Measurements from ENCODE around the gene DAAM2. TPM values are rescaled to one million over a fixed set of nuclear protein-coding genes. Genes with fewer than 3 reads are reported as not detected.

DAAM2 gene
- total and polyA plus RNA-seq, 2 donors (not counting 1 experiment from before 2014, with no cell fraction given) = 41.5 to 48.2 TPM

DNA sequence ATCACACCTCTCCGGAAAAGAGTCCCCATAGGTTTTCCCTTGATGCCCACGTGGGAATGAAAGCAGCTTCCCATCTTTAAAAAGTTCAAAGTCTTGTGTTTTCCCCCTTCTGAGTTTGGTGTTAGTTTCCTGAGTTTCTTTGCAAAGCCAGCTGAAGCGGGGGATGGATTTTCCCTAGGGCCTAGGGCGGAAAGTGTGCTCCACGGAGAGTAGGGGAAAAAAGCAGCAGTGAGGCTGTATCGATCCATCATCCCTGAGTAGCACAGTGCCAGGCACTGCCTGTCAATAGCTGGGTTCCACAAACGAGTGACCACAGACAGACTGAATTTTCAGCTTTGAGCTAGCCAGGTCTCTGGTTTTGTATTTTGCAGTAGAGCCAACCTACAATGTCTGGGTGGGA, 1.3 kb downstream of the DAAM2 start:
- peak overlapping the region; percentile 32 for H2AFZ ChIP-seq (ENCODE audit: low read length)
- no peaks in the 10 kb centered on the region for H4K20me1 ChIP-seq (ENCODE audit: control insufficient read depth, extremely low read depth, insufficient read depth, low read length)
- no peaks in the 10 kb centered on the region for H3K9me3 ChIP-seq (ENCODE audit: control insufficient read depth, insufficient read depth, low read depth, low read length)
- peak overlapping the region; percentile 66 to 88 (median 74) for H3K4me3 ChIP-seq (replicated peaks in 1 of 4; ENCODE audit: control extremely low read depth in 1 of 4, insufficient read depth in 1 of 4, low read depth in 3 of 4, low read length in 4 of 4)
- no peak overlapping the region for H3K27ac ChIP-seq (ENCODE audit: insufficient read depth, low read length)
- no peak for DNase-seq (ENCODE audit: low read depth in 2 of 2)
- no peaks in the 10 kb centered on the region for H3K36me3 ChIP-seq (ENCODE audit: control insufficient read depth, insufficient read depth, low read length)
- peaks cover 3% of the 10 kb centered on the region for H3K79me2 ChIP-seq (ENCODE audit: control insufficient read depth, insufficient read depth, low read length)
- H3K27me3 ChIP-seq (ENCODE audit: control insufficient read depth, insufficient read depth, low read length) = no peaks in the 10 kb centered on the region
- peak overlapping the region; percentile 99 for H3K4me2 ChIP-seq (ENCODE audit: extremely low read depth, insufficient read depth, low read length)
- TF ChIP-seq EZH2 (IDR thresholded peaks at IDR 0.05; ENCODE audit: low read length, missing control alignments) = no peak
- TF ChIP-seq, protein P1, sequence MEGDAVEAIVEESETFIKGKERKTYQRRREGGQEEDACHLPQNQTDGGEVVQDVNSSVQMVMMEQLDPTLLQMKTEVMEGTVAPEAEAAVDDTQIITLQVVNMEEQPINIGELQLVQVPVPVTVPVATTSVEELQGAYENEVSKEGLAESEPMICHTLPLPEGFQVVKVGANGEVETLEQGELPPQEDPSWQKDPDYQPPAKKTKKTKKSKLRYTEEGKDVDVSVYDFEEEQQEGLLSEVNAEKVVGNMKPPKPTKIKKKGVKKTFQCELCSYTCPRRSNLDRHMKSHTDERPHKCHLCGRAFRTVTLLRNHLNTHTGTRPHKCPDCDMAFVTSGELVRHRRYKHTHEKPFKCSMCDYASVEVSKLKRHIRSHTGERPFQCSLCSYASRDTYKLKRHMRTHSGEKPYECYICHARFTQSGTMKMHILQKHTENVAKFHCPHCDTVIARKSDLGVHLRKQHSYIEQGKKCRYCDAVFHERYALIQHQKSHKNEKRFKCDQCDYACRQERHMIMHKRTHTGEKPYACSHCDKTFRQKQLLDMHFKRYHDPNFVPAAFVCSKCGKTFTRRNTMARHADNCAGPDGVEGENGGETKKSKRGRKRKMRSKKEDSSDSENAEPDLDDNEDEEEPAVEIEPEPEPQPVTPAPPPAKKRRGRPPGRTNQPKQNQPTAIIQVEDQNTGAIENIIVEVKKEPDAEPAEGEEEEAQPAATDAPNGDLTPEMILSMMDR (conservative IDR thresholded peaks at IDR 0.05 in 1 of 2, IDR thresholded peaks at IDR 0.05 in 1 of 2; ENCODE audit: low read depth in 1 of 2, low read length in 2 of 2) = no peak
- no peak overlapping the region for H3K9ac ChIP-seq (ENCODE audit: insufficient read depth, low read length)
- peaks cover 19% of the 10 kb centered on the region for H3K4me1 ChIP-seq (ENCODE audit: control insufficient read depth, extremely low read depth, insufficient read depth, low read length)

DNA sequence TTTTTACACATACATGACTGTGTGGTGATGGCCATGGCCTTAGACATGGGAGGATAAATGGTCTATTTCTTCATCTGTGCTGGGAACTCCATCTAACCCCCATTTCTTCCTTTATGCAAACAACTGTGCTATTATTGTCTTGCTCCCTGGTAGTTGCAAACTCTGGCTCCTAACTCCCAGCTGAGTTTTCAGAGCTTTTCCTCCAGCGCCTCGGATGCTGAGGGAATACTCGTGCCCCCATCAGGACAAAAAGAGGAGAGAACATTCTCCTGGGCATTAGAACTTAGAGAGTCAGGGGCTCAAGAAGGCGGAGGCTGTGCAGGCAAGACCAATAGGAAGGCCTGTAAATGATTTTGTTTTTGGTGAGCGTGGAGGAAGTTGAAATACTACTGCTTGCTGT, 2.1 kb downstream of the DAAM2 start:
- Histone ChIP-seq H4K20me1 (ENCODE audit: control insufficient read depth, extremely low read depth, insufficient read depth, low read length) (no peaks in the 10 kb centered on the region), H2AFZ (ENCODE audit: low read length) (no peak overlapping the region), H3K9ac (ENCODE audit: insufficient read depth, low read length) (no peak overlapping the region), H3K4me3 (replicated peaks in 1 of 4; ENCODE audit: control extremely low read depth in 1 of 4, insufficient read depth in 1 of 4, low read depth in 3 of 4, low read length in 4 of 4) (peak overlapping the region in 3 of 4 experiments; percentile 0 to 79 (median 68)), H3K9me3 (ENCODE audit: control insufficient read depth, insufficient read depth, low read depth, low read length) (no peaks in the 10 kb centered on the region), H3K4me2 (ENCODE audit: extremely low read depth, insufficient read depth, low read length) (peak overlapping the region; percentile 51), H3K4me1 (ENCODE audit: control insufficient read depth, extremely low read depth, insufficient read depth, low read length) (peaks cover 19% of the 10 kb centered on the region), H3K79me2 (ENCODE audit: control insufficient read depth, insufficient read depth, low read length) (peaks cover 3% of the 10 kb centered on the region), H3K27ac (ENCODE audit: insufficient read depth, low read length) (no peak overlapping the region), H3K36me3 (ENCODE audit: control insufficient read depth, insufficient read depth, low read length) (no peaks in the 10 kb centered on the region), H3K27me3 (ENCODE audit: control insufficient read depth, insufficient read depth, low read length) (no peaks in the 10 kb centered on the region)
- DNase-seq (ENCODE audit: low read depth in 2 of 2) = no peak
- TF ChIP-seq, protein P1 (conservative IDR thresholded peaks at IDR 0.05 in 1 of 2, IDR thresholded peaks at IDR 0.05 in 1 of 2; ENCODE audit: low read depth in 1 of 2, low read length in 2 of 2) = peak; percentile 8 to 18
- no peak for TF ChIP-seq EZH2 (IDR thresholded peaks at IDR 0.05; ENCODE audit: low read length, missing control alignments)

GRCh38 chr6:39797751-39798150, 5.6 kb downstream of the DAAM2 start:
- no peaks in the 10 kb centered on the region for H3K36me3 ChIP-seq (ENCODE audit: control insufficient read depth, insufficient read depth, low read length)
- H3K9ac ChIP-seq (ENCODE audit: insufficient read depth, low read length) = no peak overlapping the region
- H4K20me1 ChIP-seq (ENCODE audit: control insufficient read depth, extremely low read depth, insufficient read depth, low read length) = no peaks in the 10 kb centered on the region
- H3K4me2 ChIP-seq (ENCODE audit: extremely low read depth, insufficient read depth, low read length) = no peak overlapping the region
- DNase-seq (ENCODE audit: low read depth in 2 of 2) = no peak
- no peak overlapping the region for H2AFZ ChIP-seq (ENCODE audit: low read length)
- no peaks in the 10 kb centered on the region for H3K9me3 ChIP-seq (ENCODE audit: control insufficient read depth, insufficient read depth, low read depth, low read length)
- no peak overlapping the region for H3K27ac ChIP-seq (ENCODE audit: insufficient read depth, low read length)
- peaks cover 6% of the 10 kb centered on the region for H3K4me1 ChIP-seq (ENCODE audit: control insufficient read depth, extremely low read depth, insufficient read depth, low read length)
- peaks cover 3% of the 10 kb centered on the region for H3K79me2 ChIP-seq (ENCODE audit: control insufficient read depth, insufficient read depth, low read length)
- no peaks in the 10 kb centered on the region for H3K27me3 ChIP-seq (ENCODE audit: control insufficient read depth, insufficient read depth, low read length)
- no peak overlapping the region for H3K4me3 ChIP-seq (replicated peaks in 1 of 4; ENCODE audit: control extremely low read depth in 1 of 4, insufficient read depth in 1 of 4, low read depth in 3 of 4, low read length in 4 of 4)
- TF ChIP-seq EZH2 (IDR thresholded peaks at IDR 0.05; ENCODE audit: low read length, missing control alignments) = no peak
- TF ChIP-seq, protein P1 (conservative IDR thresholded peaks at IDR 0.05 in 1 of 2, IDR thresholded peaks at IDR 0.05 in 1 of 2; ENCODE audit: low read depth in 1 of 2, low read length in 2 of 2) = no peak
